ENCODE results near the gene SERTM2. TPM values are rescaled to one million over a fixed set of nuclear protein-coding genes. Genes with fewer than 3 reads are reported as not detected.

The SERTM2 gene
- total and polyA plus RNA-seq, 2 donors (not counting 3 experiments of a cell fraction or from before 2014, with no cell fraction given): not detected

GRCh38 chrX:111507933-111508332, 3.5 kb upstream of the SERTM2 start:
- no peaks in the 10 kb centered on the region for H3K9me3 ChIP-seq (replicated peaks; ENCODE audit: control insufficient read depth, insufficient read depth, low read length)
- no peaks in the 10 kb centered on the region for H3K9me1 ChIP-seq (replicated peaks; ENCODE audit: control insufficient read depth, extremely low read depth, insufficient read depth, low read length)
- H3K4me2 ChIP-seq (ENCODE audit: insufficient read depth, low read length): no peak overlapping the region
- POLR2A ChIA-PET: no interaction called here
- TF ChIP-seq GATA2 (IDR thresholded peaks at IDR 0.05; ENCODE audit: insufficient read depth, insufficient read length, low read depth, low read length) (no peak), POLR2A (IDR thresholded peaks at IDR 0.05; ENCODE audit: low read depth, low read length) (no peak)
- CTCF ChIA-PET: no interaction called here
- no peak overlapping the region for H2AFZ ChIP-seq (ENCODE audit: low read depth, low read length)
- no peak overlapping the region for H3K27ac ChIP-seq (ENCODE audit: insufficient read depth, low read depth, low read length)
- H3K79me2 ChIP-seq (ENCODE audit: control insufficient read depth, insufficient read depth, low read length): no peaks in the 10 kb centered on the region
- no peaks in the 10 kb centered on the region for H3K4me1 ChIP-seq (ENCODE audit: control insufficient read depth, extremely low read depth, insufficient read depth, low read length)
- BruUV-seq (replicated peaks): no TSS peak
- FAIRE-seq (no peak), DNase-seq (ENCODE audit: low read depth, low spot score) (no peak)
- H3K9ac ChIP-seq (replicated peaks; ENCODE audit: extremely low read depth, insufficient read depth, low read length): no peak overlapping the region
- no peaks in the 10 kb centered on the region for H3K27me3 ChIP-seq (ENCODE audit: control insufficient read depth in 2 of 2, insufficient read depth in 2 of 2, low read length in 2 of 2)
- dilution Hi-C loops (cut with MboI; ENCODE audit: extremely low pct_ligation_motif_present, low sequenced_read_pairs) (no loop called here), intact Hi-C loops (cut with micrococcal nuclease) (no loop called here)
- no peak overlapping the region for H3K4me3 ChIP-seq (replicated peaks in 1 of 3; ENCODE audit: insufficient read depth in 1 of 3, low read depth in 1 of 3, low read length in 3 of 3)
- no peaks in the 10 kb centered on the region for H4K20me1 ChIP-seq (replicated peaks; ENCODE audit: control insufficient read depth, extremely low read depth, insufficient read depth, low read length)
- H3K36me3 ChIP-seq (ENCODE audit: control insufficient read depth in 2 of 2, extremely low read depth in 1 of 2, insufficient read depth in 2 of 2, low read length in 2 of 2): no peaks in the 10 kb centered on the region

- H2AFZ ChIP-seq (ENCODE audit: low read depth, low read length): no peak overlapping the region
- CTCF ChIA-PET: no interaction called here
- no peaks in the 10 kb centered on the region for H3K9me3 ChIP-seq (replicated peaks; ENCODE audit: control insufficient read depth, insufficient read depth, low read length)
- no peak overlapping the region for H3K4me3 ChIP-seq (replicated peaks in 1 of 3; ENCODE audit: insufficient read depth in 1 of 3, low read depth in 1 of 3, low read length in 3 of 3)
- no peaks in the 10 kb centered on the region for H3K36me3 ChIP-seq (ENCODE audit: control insufficient read depth in 2 of 2, extremely low read depth in 1 of 2, insufficient read depth in 2 of 2, low read length in 2 of 2)
- intact Hi-C loops (cut with micrococcal nuclease): no loop called here
- no peaks in the 10 kb centered on the region for H3K4me1 ChIP-seq (ENCODE audit: control insufficient read depth, extremely low read depth, insufficient read depth, low read length)
- no peaks in the 10 kb centered on the region for H3K9me1 ChIP-seq (replicated peaks; ENCODE audit: control insufficient read depth, extremely low read depth, insufficient read depth, low read length)
- FAIRE-seq: no peak
- no peak overlapping the region for H3K4me2 ChIP-seq (ENCODE audit: insufficient read depth, low read length)
- no peak for TF ChIP-seq MAX (IDR thresholded peaks at IDR 0.05; ENCODE audit: insufficient read depth, insufficient read length)
- TF ChIP-seq CTCF (IDR thresholded peaks at IDR 0.05; ENCODE audit: extremely low read depth in 1 of 2, insufficient read depth in 1 of 2, low read depth in 1 of 2, low read length in 2 of 2): no peak
- no peak for TF ChIP-seq EZH2 (IDR thresholded peaks at IDR 0.05; ENCODE audit: borderline replicate concordance, low read depth, low read length, severe bottlenecking)
- no peak for TF ChIP-seq POLR2AphosphoS5 (IDR thresholded peaks at IDR 0.05; ENCODE audit: insufficient read depth, low read depth, low read length)
- TF ChIP-seq GATA2 (IDR thresholded peaks at IDR 0.05; ENCODE audit: insufficient read depth, insufficient read length, low read depth, low read length): no peak
- TF ChIP-seq MYC (IDR thresholded peaks at IDR 0.05; ENCODE audit: low read depth, low read length): no peak
- no peak for TF ChIP-seq JUN (IDR thresholded peaks at IDR 0.05; ENCODE audit: borderline replicate concordance, insufficient read depth, insufficient read length, low read depth)
- no peak for TF ChIP-seq POLR2A (IDR thresholded peaks at IDR 0.05; ENCODE audit: low read depth, low read length)
- no peak for TF ChIP-seq FOS (IDR thresholded peaks at IDR 0.05; ENCODE audit: borderline replicate concordance, insufficient read depth, low read length)
- H3K9ac ChIP-seq (replicated peaks; ENCODE audit: extremely low read depth, insufficient read depth, low read length): no peak overlapping the region
- DNase-seq (ENCODE audit: low read depth, low spot score): no peak
- POLR2A ChIA-PET: no interaction called here
- no peaks in the 10 kb centered on the region for H3K27me3 ChIP-seq (ENCODE audit: control insufficient read depth in 2 of 2, insufficient read depth in 2 of 2, low read length in 2 of 2)
- no TSS peak for BruUV-seq (replicated peaks)
- dilution Hi-C loops (cut with MboI; ENCODE audit: extremely low pct_ligation_motif_present, low sequenced_read_pairs): no loop called here
- no peaks in the 10 kb centered on the region for H3K79me2 ChIP-seq (ENCODE audit: control insufficient read depth, insufficient read depth, low read length)
- H4K20me1 ChIP-seq (replicated peaks; ENCODE audit: control insufficient read depth, extremely low read depth, insufficient read depth, low read length): no peaks in the 10 kb centered on the region
- no peak overlapping the region for H3K27ac ChIP-seq (ENCODE audit: insufficient read depth, low read depth, low read length)
Observed at GRCh38 chrX:111515298-111515697, 3.9 kb downstream of the SERTM2 start.
